Right kidney (tissue), 1 donor: ENCODE data around the gene ASTN1.

Source experiments
- DNase-seq: peaks from one replicate; pipeline ENCODE4 v3.0.0-alpha.2; 2016

ASTN1 gene

GRCh38 chr1:176925223-176925622 lies 239.3 kb downstream of the ASTN1 start:
- no peak for DNase-seq

GRCh38 chr1:176923283-176923682 lies 241.2 kb downstream of the ASTN1 start:
- no peak for DNase-seq

GRCh38 chr1:176919386-176920378 lies 244.8 kb downstream of the ASTN1 start:
- DNase-seq = no peak

GRCh38 chr1:176905648-176906047 lies 258.9 kb downstream of the ASTN1 start:
- no peak for DNase-seq

GRCh38 chr1:176904057-176904751 lies 260.3 kb downstream of the ASTN1 start:
- DNase-seq = no peak

GRCh38 chr1:176903474-176903873 lies 261.0 kb downstream of the ASTN1 start:
- no peak for DNase-seq

GRCh38 chr1:176899321-176899720 lies 265.2 kb downstream of the ASTN1 start:
- DNase-seq = no peak

- peak; percentile 75 for DNase-seq
Observed at GRCh38 chr1:176897350-176898236, 266.9 kb downstream of the ASTN1 start.

- DNase-seq = no peak
Observed at GRCh38 chr1:176896216-176896615, 268.3 kb downstream of the ASTN1 start.

- DNase-seq = no peak
Observed at GRCh38 chr1:176894450-176894849, 270.1 kb downstream of the ASTN1 start.

- no peak for DNase-seq
Observed at GRCh38 chr1:176893625-176894352, 270.7 kb downstream of the ASTN1 start.

GRCh38 chr1:176888471-176889032 lies 276.0 kb downstream of the ASTN1 start:
- no peak for DNase-seq

- DNase-seq = no peak
Observed at GRCh38 chr1:176885751-176886150, 278.8 kb downstream of the ASTN1 start.

GRCh38 chr1:176885341-176885740 lies 279.2 kb downstream of the ASTN1 start:
- no peak for DNase-seq

- DNase-seq = no peak
Observed at GRCh38 chr1:176884911-176885310, 279.6 kb downstream of the ASTN1 start.

- DNase-seq = no peak
Observed at GRCh38 chr1:176884286-176884685, 280.2 kb downstream of the ASTN1 start.

- DNase-seq = peak; percentile 50
Observed at GRCh38 chr1:176880955-176881595, 283.4 kb downstream of the ASTN1 start.

GRCh38 chr1:176879784-176880620 lies 284.5 kb downstream of the ASTN1 start:
- DNase-seq = no peak

GRCh38 chr1:176878750-176879536 lies 285.6 kb downstream of the ASTN1 start:
- no peak for DNase-seq
